Sigmoid colon (tissue), 7 donors: ENCODE results near the gene GIMAP7. TPM values are rescaled to one million over a fixed set of nuclear protein-coding genes. Genes with fewer than 3 reads are reported as not detected.
"Not testable (repeated sequence)": the region's sequence is repeated elsewhere in the genome, so short reads cannot be mapped to it uniquely, and the experiment has no call there.

Experiments used
- DNase-seq: peaks from one replicate; pipeline ENCODE4 v3.0.0-alpha.2; 2019
- H3K27ac ChIP-seq, 4 donors: fragments of 200-600 bp; sonication (generic); one replicate each; pipeline ENCODE4 v1.5.1; 2016 to 2019; ENCODE audit warnings: mild to moderate bottlenecking in 1 of 4
- H3K27me3 ChIP-seq, 3 donors: fragments of 200-600 bp; sonication (generic); one replicate each; pipeline ENCODE4 v1.5.1; 2019; ENCODE audit warnings: mild to moderate bottlenecking in 1 of 3
- H3K36me3 ChIP-seq, 4 donors: fragments of 200-600 bp; sonication (generic); one replicate each; pipeline ENCODE4 v1.5.1; 2016 to 2019
- H3K4me1 ChIP-seq, 4 donors: fragments of 200-600 bp; sonication (generic); one replicate each; pipeline ENCODE4 v1.5.1; 2017 to 2019
- H3K4me3 ChIP-seq, 4 donors: fragments of 200-600 bp; sonication (generic); one replicate each; pipeline ENCODE4 v1.5.1; 2017 to 2019; ENCODE audit warnings: mild to moderate bottlenecking in 2 of 4, moderate library complexity in 1 of 4
- H3K9me3 ChIP-seq, 4 donors: fragments of 200-600 bp in 3 of 4; sonication (generic) in 3 of 4; one replicate each; pipeline versions ENCODE4 v1.5.1 to v1.6.1; 2013 to 2019
- CTCF ChIP-seq, 4 experiments: fragments of 450-650 bp in 3 of 4; fragments of 200-600 bp in 1 of 4; IDR thresholded peaks; one replicate each; pipeline ENCODE4 v1.5.1; 2016 to 2019; ENCODE audit warnings: antibody characterized with exemption in 4 of 4, mild to moderate bottlenecking in 3 of 4, moderate library complexity in 2 of 4
- EP300 ChIP-seq, 4 donors: sonication (generic); formaldehyde crosslinking; IDR thresholded peaks; one replicate each; pipeline ENCODE4 v1.6.1; 2017; ENCODE audit warnings: antibody characterized with exemption in 4 of 4
- POLR2A ChIP-seq, 2 donors: fragments of 450-650 bp; IDR thresholded peaks; one replicate each; pipeline ENCODE4 v1.6.1; 2016; ENCODE audit warnings: antibody characterized with exemption in 2 of 2, mild to moderate bottlenecking in 2 of 2, moderate library complexity in 2 of 2
- POLR2AphosphoS5 ChIP-seq, 4 donors: sonication (generic); formaldehyde crosslinking; IDR thresholded peaks; one replicate each; pipeline ENCODE4 v1.6.1; 2017; ENCODE audit warnings: antibody characterized with exemption in 4 of 4
- WGBS, 2 donors: extraction: QIAGEN DNeasy Blood & Tissue Kit; methylation state at CpG; one replicate each; pipeline ENCODE4 v1.1.7; 2013; 5-methylcytosine and 5-hydroxymethylcytosine counted together
- intact Hi-C: fragments of 100-400 bp; cut with DNase I; formaldehyde crosslinking; loops from one replicate; pipeline ENCODE4 v1.15.1; 2023
- polyA plus RNA-seq, 3 donors: library from polyadenylated mRNA; stranded (reverse); fragments of 200-250 nt; gene quantifications; one replicate each; pipeline ENCODE4 v1.2.3, GENCODE V29; 2013
- total RNA-seq, 4 donors: library from RNA; depleted of rRNA; stranded (reverse); fragments of >200 nt; gene quantifications; one replicate each; pipeline ENCODE4 v1.1.0, GENCODE V29; 2016
- donor health status: healthy with polysubstance abuse.
- donor health status: Bipolar disorder and iron deficiency.
- donor health status: healthy.

GIMAP7 gene
- total and polyA plus RNA-seq, 7 donors: 8.6 to 42.9 (median 12.6) TPM

- intact Hi-C loops: no loop called here
- Histone ChIP-seq H3K4me1 (no peaks in the 10 kb centered on the region), H3K27me3 (no peaks in the 10 kb centered on the region), H3K36me3 (no peaks in the 10 kb centered on the region), H3K4me3 (peak overlapping the region; percentile 8 to 38 (median 28)), H3K9me3 (no peaks in the 10 kb centered on the region), H3K27ac (peak overlapping the region; percentile 12 to 66 (median 50))
- no peak for TF ChIP-seq POLR2A (IDR thresholded peaks at IDR 0.05)
- TF ChIP-seq POLR2AphosphoS5 (IDR thresholded peaks at IDR 0.05): no peak
- no peak for TF ChIP-seq EP300 (IDR thresholded peaks at IDR 0.05)
- TF ChIP-seq CTCF (IDR thresholded peaks at IDR 0.05): no peak
- no peak for DNase-seq
- WGBS, 2 donors: 49 to 82% methylated on average over 11 of the region's 11 CpGs
Measured at GRCh38 chr7:150515248-150516147, 826 bp downstream of the GIMAP7 start.

GRCh38 chr7:150516956-150517745 is 2.5 kb downstream of the GIMAP7 start:
- no peaks in the 10 kb centered on the region for H3K9me3 ChIP-seq
- H3K36me3 ChIP-seq: no peaks in the 10 kb centered on the region
- 71 to 75% methylated on average over 1 of the region's 1 CpG for WGBS, 2 donors
- H3K27ac ChIP-seq: peak overlapping the region in 2 of 4 donors; percentile 54 to 66
- no peak for DNase-seq
- intact Hi-C loops: no loop called here
- no peaks in the 10 kb centered on the region for H3K27me3 ChIP-seq
- TF ChIP-seq POLR2A (IDR thresholded peaks at IDR 0.05): no peak
- peak in 1 of 4 donors; percentile 1 for TF ChIP-seq POLR2AphosphoS5 (IDR thresholded peaks at IDR 0.05)
- TF ChIP-seq CTCF (IDR thresholded peaks at IDR 0.05): no peak
- peak overlapping the region in 2 of 4 donors; percentile 38 for H3K4me3 ChIP-seq
- H3K4me1 ChIP-seq: no peaks in the 10 kb centered on the region

- intact Hi-C loops: no loop called here
- peak overlapping the region in 1 of 4 donors; percentile 38 for H3K4me3 ChIP-seq
Measured at GRCh38 chr7:150519310-150519709, 4.6 kb downstream of the GIMAP7 start.

GRCh38 chr7:150520145-150520544 is 5.5 kb downstream of the GIMAP7 start:
- peak overlapping the region in 1 of 4 donors; percentile 1 for H3K4me3 ChIP-seq
- H3K27ac ChIP-seq: peak overlapping the region in 1 of 4 donors; percentile 38
- no peaks in the 10 kb centered on the region for H3K27me3 ChIP-seq
- H3K36me3 ChIP-seq: no peaks in the 10 kb centered on the region
- H3K4me1 ChIP-seq: no peaks in the 10 kb centered on the region
- no peak for DNase-seq
- intact Hi-C loops: no loop called here
- TF ChIP-seq POLR2AphosphoS5 (IDR thresholded peaks at IDR 0.05) (no peak), EP300 (IDR thresholded peaks at IDR 0.05) (no peak), POLR2A (IDR thresholded peaks at IDR 0.05) (no peak), CTCF (IDR thresholded peaks at IDR 0.05) (no peak)
- 72 to 85% methylated on average over 8 of the region's 8 CpGs for WGBS, 2 donors
- no peaks in the 10 kb centered on the region for H3K9me3 ChIP-seq

More at GRCh38 chr7:150519310-150519709, 4.6 kb downstream of the GIMAP7 start:
- H3K36me3 ChIP-seq: no peaks in the 10 kb centered on the region
- WGBS, 2 donors: 51 to 64% methylated on average over 2 of the region's 2 CpGs
- H3K27ac ChIP-seq: peak overlapping the region in 1 of 4 donors; percentile 38
- TF ChIP-seq POLR2A (IDR thresholded peaks at IDR 0.05) (no peak), CTCF (IDR thresholded peaks at IDR 0.05) (no peak), EP300 (IDR thresholded peaks at IDR 0.05) (no peak), POLR2AphosphoS5 (IDR thresholded peaks at IDR 0.05) (no peak)
- H3K9me3 ChIP-seq: no peaks in the 10 kb centered on the region
- DNase-seq: no peak
- no peaks in the 10 kb centered on the region for H3K4me1 ChIP-seq
- no peaks in the 10 kb centered on the region for H3K27me3 ChIP-seq

- H3K4me3 ChIP-seq, H3K4me1 ChIP-seq, intact Hi-C loops, H3K36me3 ChIP-seq, H3K27ac ChIP-seq, H3K27me3 ChIP-seq, DNase-seq, H3K9me3 ChIP-seq: not testable (repeated sequence)
- 73 to 75% methylated on average over 6 of the region's 6 CpGs for WGBS, 2 donors
Measured at GRCh38 chr7:150522931-150523330, 8.3 kb downstream of the GIMAP7 start.
